PC-3 (cell line): ENCODE data around the gene SLC44A1.

ENCODE experiments used
- EZH2 ChIP-seq: fragments of 300-600 bp; sonication (generic); IDR thresholded peaks from one replicate; pipeline ENCODE4 v1.6.1; 2017; ENCODE audit warnings: antibody characterized with exemption, mild to moderate bottlenecking, low read length; ENCODE audit not compliant: unreplicated experiment
- TF ChIP-seq, protein P1 (sequence below): fragments of 300-600 bp; sonication (generic); conservative IDR thresholded peaks from 2 replicates; pipeline ENCODE4 v1.5.1; 2017; ENCODE audit warnings: antibody characterized with exemption, low read depth, mild to moderate bottlenecking, low read length

DNA sequence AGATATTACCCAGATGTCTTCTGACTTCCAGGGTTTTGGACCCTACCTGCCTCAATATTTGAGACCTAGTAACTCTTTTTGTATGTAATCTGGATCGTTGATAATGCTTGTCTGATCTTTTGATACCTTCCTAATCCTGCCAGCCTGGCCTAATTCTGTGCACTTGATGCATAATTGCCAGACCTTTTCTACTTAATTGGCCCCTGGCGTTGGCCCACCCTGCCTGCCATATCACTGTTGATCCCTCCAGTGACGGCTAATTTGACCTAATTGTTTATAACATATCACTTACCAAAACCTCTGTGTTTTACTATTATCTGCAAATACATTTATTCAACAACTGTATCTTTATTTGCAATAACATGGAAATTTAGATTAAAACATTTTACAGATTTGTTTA, 49.0 kb downstream of the SLC44A1 start:
- TF ChIP-seq, protein P1, sequence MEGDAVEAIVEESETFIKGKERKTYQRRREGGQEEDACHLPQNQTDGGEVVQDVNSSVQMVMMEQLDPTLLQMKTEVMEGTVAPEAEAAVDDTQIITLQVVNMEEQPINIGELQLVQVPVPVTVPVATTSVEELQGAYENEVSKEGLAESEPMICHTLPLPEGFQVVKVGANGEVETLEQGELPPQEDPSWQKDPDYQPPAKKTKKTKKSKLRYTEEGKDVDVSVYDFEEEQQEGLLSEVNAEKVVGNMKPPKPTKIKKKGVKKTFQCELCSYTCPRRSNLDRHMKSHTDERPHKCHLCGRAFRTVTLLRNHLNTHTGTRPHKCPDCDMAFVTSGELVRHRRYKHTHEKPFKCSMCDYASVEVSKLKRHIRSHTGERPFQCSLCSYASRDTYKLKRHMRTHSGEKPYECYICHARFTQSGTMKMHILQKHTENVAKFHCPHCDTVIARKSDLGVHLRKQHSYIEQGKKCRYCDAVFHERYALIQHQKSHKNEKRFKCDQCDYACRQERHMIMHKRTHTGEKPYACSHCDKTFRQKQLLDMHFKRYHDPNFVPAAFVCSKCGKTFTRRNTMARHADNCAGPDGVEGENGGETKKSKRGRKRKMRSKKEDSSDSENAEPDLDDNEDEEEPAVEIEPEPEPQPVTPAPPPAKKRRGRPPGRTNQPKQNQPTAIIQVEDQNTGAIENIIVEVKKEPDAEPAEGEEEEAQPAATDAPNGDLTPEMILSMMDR = no peak
- no peak for TF ChIP-seq EZH2
